Measurements from ENCODE around the gene SLC23A3. TPM values are rescaled to one million over a fixed set of nuclear protein-coding genes. Genes with fewer than 3 reads are reported as not detected.

SLC23A3 gene
- 0.71 TPM for total RNA-seq (2013)
- polyA plus RNA-seq (1 to 10 TPM in 1 of 3 donors, not detected in 2; 1.1 TPM), polyA minus RNA-seq (0.72 and 0.97 TPM in 2 replicates), total RNA-seq (0.08 to 3.9 (median 0.49) reads per million in 11 experiments)

- intact Hi-C loops (cut with micrococcal nuclease) = loop anchor here (2.0 to 10.0 kb wide), 3 partner anchors 41 to 435 kb away; partner anchors contain the start of gene GMPPA (in 1 of the 2)
- no peak within 1 kb of the TSS for H3K4me3 Mint-ChIP-seq
- Histone ChIP-seq H3K4me2 (replicated peaks; ENCODE audit: extremely low read depth, low read length, poor library complexity, severe bottlenecking) (no peak within 1 kb of the TSS), H3K4me1 (ENCODE audit: control insufficient read depth in 1 of 2, insufficient read depth in 2 of 2, low read length in 2 of 2) (peaks cover 3 to 10% of the 10 kb centered on the region in 2 donors), H3K79me2 (ENCODE audit: insufficient read depth, low read length) (peaks cover 14% of the 10 kb centered on the region), H3K36me3 (replicated peaks in 1 of 2; ENCODE audit: control insufficient read depth in 1 of 2, insufficient read depth in 2 of 2, low read length in 2 of 2) (peaks cover 34 to 41% of the 10 kb centered on the region in 2 donors), H3K4me3 (replicated peaks in 1 of 3; ENCODE audit: low read depth in 2 of 3, low read length in 3 of 3) (no peak within 1 kb of the TSS), H3K27ac (ENCODE audit: low read depth in 1 of 2, low read length in 2 of 2) (no peak within 1 kb of the TSS), H3K27me3 (ENCODE audit: control insufficient read depth in 2 of 2, insufficient read depth in 2 of 2, low read length in 2 of 2) (no peaks in the 10 kb centered on the region), H3K9ac (ENCODE audit: insufficient read depth, low read length, poor library complexity, severe bottlenecking) (no peak within 1 kb of the TSS), H2AFZ (ENCODE audit: insufficient read depth, low read depth, low read length, poor library complexity, severe bottlenecking) (no peak within 1 kb of the TSS), H3K9me3 (replicated peaks in 1 of 2; ENCODE audit: control insufficient read depth in 1 of 2, insufficient read depth in 1 of 2, low read length in 2 of 2) (no peaks in the 10 kb centered on the region), H4K20me1 (ENCODE audit: insufficient read depth, low read length) (peaks cover 43% of the 10 kb centered on the region)
- 100% methylated on average over 4 of the region's 10 CpGs for WGBS (ENCODE audit: insufficient coverage)
- peaks cover 28% of the 10 kb centered on the region for H3K4me1 Mint-ChIP-seq
- no peak for TF ChIP-seq CTCF (IDR thresholded peaks at IDR 0.05)
- H3K27me3 Mint-ChIP-seq (ENCODE audit: low read depth in 3 of 3) = peaks cover 0 to 7% (median 2%) of the 10 kb centered on the region in 3 donors
- H3K27ac Mint-ChIP-seq = peak within 1 kb of the TSS in 1 of 7 donors; percentile 24
- no peaks in the 10 kb centered on the region for H3K9me3 Mint-ChIP-seq
- peaks cover 47 to 58% of the 10 kb centered on the region in 2 donors for H3K36me3 Mint-ChIP-seq
- no peak for DNase-seq
These were observed at the start of gene SLC23A3 for GRCh38 chr2:219169930-219170654. SLC23A3 (minus strand) TSS chr2:219170029; CDS start chr2:219169984, 45 bp downstream.
